ENCODE results near the gene SERINC1.
"Not testable (repeated sequence)": the region's sequence is repeated elsewhere in the genome, so short reads cannot be mapped to it uniquely, and the experiment has no call there.

The SERINC1 gene

GRCh38 chr6:122471107-122472021, at the start of gene SERINC1:
Gene SERINC1, minus strand, starts transcription at chr6:122471807. Its CDS starts 70 bp downstream, at chr6:122471737.
- peak; percentile 80 to 82 for DNase-seq (ENCODE audit: low read depth in 2 of 2)

GRCh38 chr6:122511193-122511924, 39.8 kb upstream of the SERINC1 start:
- DNase-seq (ENCODE audit: low read depth in 2 of 2), result no peak

GRCh38 chr6:122505170-122505569, 33.6 kb upstream of the SERINC1 start:
- DNase-seq (ENCODE audit: low read depth in 2 of 2), result not testable (repeated sequence)

GRCh38 chr6:122501475-122501874, 29.9 kb upstream of the SERINC1 start:
- DNase-seq (ENCODE audit: low read depth in 2 of 2), result no peak

- DNase-seq (ENCODE audit: low read depth in 2 of 2), result no peak
These were observed 24.0 kb upstream of the SERINC1 start for GRCh38 chr6:122495612-122496011.

- no peak for DNase-seq (ENCODE audit: low read depth in 2 of 2)
These were observed 23.2 kb upstream of the SERINC1 start for GRCh38 chr6:122494665-122495272.

GRCh38 chr6:122491919-122492555, 20.4 kb upstream of the SERINC1 start:
- DNase-seq (ENCODE audit: low read depth in 2 of 2), result peak; percentile 42 to 45

- DNase-seq (ENCODE audit: low read depth in 2 of 2), result no peak
These were observed 19.0 kb upstream of the SERINC1 start for GRCh38 chr6:122490607-122491006.

- no peak for DNase-seq (ENCODE audit: low read depth in 2 of 2)
These were observed 13.2 kb upstream of the SERINC1 start for GRCh38 chr6:122484760-122485159.

GRCh38 chr6:122482750-122483080, 11.1 kb upstream of the SERINC1 start:
- DNase-seq (ENCODE audit: low read depth in 2 of 2), result no peak

GRCh38 chr6:122476131-122476530, 4.5 kb upstream of the SERINC1 start:
- no peak for DNase-seq (ENCODE audit: low read depth in 2 of 2)

GRCh38 chr6:122472022-122472340, 374 bp upstream of the SERINC1 start:
- DNase-seq (ENCODE audit: low read depth in 2 of 2), result no peak

GRCh38 chr6:122461885-122462284, 9.7 kb downstream of the SERINC1 start:
- DNase-seq (ENCODE audit: low read depth in 2 of 2), result no peak

- DNase-seq (ENCODE audit: low read depth in 2 of 2), result not testable (repeated sequence)
These were observed 11.7 kb downstream of the SERINC1 start for GRCh38 chr6:122459865-122460416.

GRCh38 chr6:122459240-122459639, 12.4 kb downstream of the SERINC1 start:
- no peak for DNase-seq (ENCODE audit: low read depth in 2 of 2)

GRCh38 chr6:122458087-122458486, 13.5 kb downstream of the SERINC1 start:
- no peak for DNase-seq (ENCODE audit: low read depth in 2 of 2)

- DNase-seq (ENCODE audit: low read depth in 2 of 2), result not testable (repeated sequence)
These were observed 16.5 kb downstream of the SERINC1 start for GRCh38 chr6:122455116-122455515.

GRCh38 chr6:122454673-122455072, 16.9 kb downstream of the SERINC1 start:
- no peak for DNase-seq (ENCODE audit: low read depth in 2 of 2)

- no peak for DNase-seq (ENCODE audit: low read depth in 2 of 2)
These were observed 19.1 kb downstream of the SERINC1 start for GRCh38 chr6:122452509-122452908.

GRCh38 chr6:122449069-122449468, 22.5 kb downstream of the SERINC1 start:
- no peak for DNase-seq (ENCODE audit: low read depth in 2 of 2)

GRCh38 chr6:122445274-122445673, 26.3 kb downstream of the SERINC1 start:
- DNase-seq (ENCODE audit: low read depth in 2 of 2), result no peak

GRCh38 chr6:122438975-122439374, 32.6 kb downstream of the SERINC1 start:
- no peak for DNase-seq (ENCODE audit: low read depth in 2 of 2)
